RWPE2 (cell line): Measurements from ENCODE around the gene POLD2.

Source experiments
- ATAC-seq: fragments of 200-7000 bp; cut with Tn5 transposase; 3 replicates; pipeline ENCODE4 v1.9.1; 2021; ENCODE audit warnings: low read depth
- DNase-seq: peaks from one replicate; pipeline ENCODE4 v3.0.0-alpha.2; 2020; ENCODE audit warnings: low spot score
- H3K27ac ChIP-seq: fragments of 450-650 bp; 2 replicates; pipeline ENCODE4 v1.5.1; 2017; ENCODE audit warnings: mild to moderate bottlenecking; ENCODE audit not compliant: poor library complexity, severe bottlenecking
- H3K27me3 ChIP-seq: fragments of 250-450 bp; sonication (Bioruptor Pico); 2 replicates; pipeline ENCODE4 v1.5.1; 2021; ENCODE audit warnings: mild to moderate bottlenecking, moderate library complexity; ENCODE audit not compliant: insufficient read depth, poor library complexity, severe bottlenecking
- H3K36me3 ChIP-seq: fragments of 250-450 bp; sonication (Bioruptor Pico); 2 replicates; pipeline ENCODE4 v1.5.1; 2020; ENCODE audit warnings: low read depth, mild to moderate bottlenecking, moderate library complexity
- H3K4me1 ChIP-seq: fragments of 250-450 bp; sonication (Bioruptor Pico); 2 replicates; pipeline ENCODE4 v1.5.1; 2021; ENCODE audit warnings: mild to moderate bottlenecking, moderate library complexity; ENCODE audit not compliant: insufficient read depth, poor library complexity, severe bottlenecking
- H3K4me3 ChIP-seq: fragments of 250-450 bp; sonication (Bioruptor Pico); 2 replicates; pipeline ENCODE4 v1.5.1; 2021; ENCODE audit warnings: mild to moderate bottlenecking, moderate library complexity; ENCODE audit not compliant: severe bottlenecking
- H3K9me3 ChIP-seq: fragments of 250-450 bp; sonication (Bioruptor Pico); 2 replicates; pipeline ENCODE4 v1.5.1; 2021; ENCODE audit warnings: mild to moderate bottlenecking, moderate library complexity; ENCODE audit not compliant: severe bottlenecking
- CTCF ChIP-seq: fragments of 450-650 bp; IDR thresholded peaks from one replicate; pipeline ENCODE4 v1.5.1; 2017; ENCODE audit warnings: mild to moderate bottlenecking, moderate library complexity; ENCODE audit not compliant: poor library complexity, severe bottlenecking

Gene POLD2

GRCh38 chr7:44066111-44066460 lies 57.3 kb downstream of the POLD2 start:
- Histone ChIP-seq H3K36me3 (no peaks in the 10 kb centered on the region), H3K4me3 (no peak overlapping the region), H3K9me3 (no peaks in the 10 kb centered on the region), H3K4me1 (peaks cover 10% of the 10 kb centered on the region), H3K27me3 (no peaks in the 10 kb centered on the region), H3K27ac (no peak overlapping the region)
- peak; percentile 42 for DNase-seq
- ATAC-seq: no peak; the same call in 2 of the 3 replicates
- TF ChIP-seq CTCF: no peak

- H3K4me3 ChIP-seq: no peak within 1 kb of the TSS
- TF ChIP-seq CTCF: no peak
- peaks cover 5% of the 10 kb centered on the region for H3K4me1 ChIP-seq
- no peaks in the 10 kb centered on the region for H3K27me3 ChIP-seq
- H3K9me3 ChIP-seq: no peaks in the 10 kb centered on the region
- ATAC-seq (peak; percentile 46), DNase-seq (peak; percentile 61)
- H3K36me3 ChIP-seq: no peaks in the 10 kb centered on the region; the same call in 1 of the 2 replicates
- H3K27ac ChIP-seq: no peak within 1 kb of the TSS
Observed at GRCh38 chr7:44065431-44066110, 57.8 kb downstream of the POLD2 start, which contains the start of gene PGAM2. PGAM2 (minus strand) TSS chr7:44065567; CDS start chr7:44065529, 38 bp downstream.

- no peaks in the 10 kb centered on the region for H3K4me1 ChIP-seq
- H3K27me3 ChIP-seq: no peaks in the 10 kb centered on the region
- peaks cover 4% of the 10 kb centered on the region for H3K36me3 ChIP-seq
- no peak overlapping the region for H3K27ac ChIP-seq
- H3K9me3 ChIP-seq: no peaks in the 10 kb centered on the region
- ATAC-seq: peak; percentile 12
- no peak for TF ChIP-seq CTCF
- peak; percentile 58 for DNase-seq
- H3K4me3 ChIP-seq: no peak overlapping the region
Observed at GRCh38 chr7:44064791-44065430, 58.4 kb downstream of the POLD2 start.
